A673 (cell line): ENCODE data around the gene ANKRD1. TPM values are rescaled to one million over a fixed set of nuclear protein-coding genes. Genes with fewer than 3 reads are reported as not detected.
"Not testable (repeated sequence)": the region's sequence is repeated elsewhere in the genome, so short reads cannot be mapped to it uniquely, and the experiment has no call there.

Experiments used
- BruUV-seq: library from RNA; stranded (reverse); fragments of 400-500 nt; replicated peaks from 2 replicates; lab custom pipeline; 2021; lab: Mats Ljungman, UMichigan
- CTCF ChIA-PET: fragments of 300-600 bp; sonication (Branson Sonifier 250); formaldehyde crosslinking; loops from one replicate; lab custom pipeline; 2022; ENCODE audit warnings: antibody characterized with exemption; lab: Charles Lee
- POLR2A ChIA-PET: fragments of 300-600 bp; sonication (Branson Sonifier 250); formaldehyde crosslinking; loops from one replicate; lab custom pipeline; 2022; ENCODE audit warnings: antibody characterized with exemption; ENCODE audit not compliant: low non-redundant PET; lab: Charles Lee
- DNase-seq: peaks from one replicate; pipeline ENCODE4 v3.0.0-alpha.2; 2015; ENCODE audit warnings: low spot score
- H3K27ac ChIP-seq: fragments of 200-600 bp; sonication (generic); 2 replicates; pipeline ENCODE4 v1.5.1; 2016; ENCODE audit warnings: mixed run types, low read depth, mild to moderate bottlenecking, mixed read lengths, antibody characterized with exemption, low read length; ENCODE audit not compliant: poor library complexity, severe bottlenecking
- H3K27me3 ChIP-seq: fragments of 200-600 bp; sonication (generic); replicated peaks from 2 replicates; pipeline ENCODE4 v1.6.1; 2017; ENCODE audit warnings: mixed run types, low read depth, mild to moderate bottlenecking, mixed read lengths, antibody characterized with exemption, low read length; ENCODE audit not compliant: insufficient read depth, poor library complexity
- H3K36me3 ChIP-seq: fragments of 200-600 bp; sonication (generic); 2 replicates; pipeline ENCODE4 v1.6.1; 2016; ENCODE audit warnings: mixed run types, mild to moderate bottlenecking, mixed read lengths, antibody characterized with exemption, low read length; ENCODE audit not compliant: insufficient read depth, poor library complexity, severe bottlenecking
- H3K4me1 ChIP-seq: fragments of 200-600 bp; sonication (generic); 2 replicates; pipeline ENCODE4 v1.6.1; 2017; ENCODE audit warnings: mixed run types, mild to moderate bottlenecking, mixed read lengths, antibody characterized with exemption, low read length; ENCODE audit not compliant: insufficient read depth, poor library complexity, severe bottlenecking
- H3K4me3 ChIP-seq: fragments of 200-600 bp; sonication (generic); 2 replicates; pipeline ENCODE4 v1.5.1; 2016; ENCODE audit warnings: low read depth, mixed run types, mild to moderate bottlenecking, mixed read lengths, low read length; ENCODE audit not compliant: poor library complexity, severe bottlenecking
- H3K9me3 ChIP-seq: fragments of 200-600 bp; sonication (generic); 2 replicates; pipeline ENCODE4 v1.6.1; 2016; ENCODE audit warnings: mixed run types, low read depth, mild to moderate bottlenecking, mixed read lengths, antibody characterized with exemption, low read length; ENCODE audit not compliant: poor library complexity, severe bottlenecking
- CTCF ChIP-seq: fragments of 300-800, 200-600 bp; sonication (generic); conservative IDR thresholded peaks from 2 replicates; pipeline ENCODE4 v1.5.1; 2017; ENCODE audit warnings: low read depth, mild to moderate bottlenecking, antibody characterized with exemption, low read length, moderate library complexity, mixed read lengths
- EZH2 ChIP-seq: fragments of 200-600 bp; sonication (generic); IDR thresholded peaks from 2 replicates; pipeline ENCODE4 v1.6.1; 2017; ENCODE audit warnings: borderline replicate concordance, low read depth, mild to moderate bottlenecking, mixed read lengths, antibody characterized with exemption, low read length; ENCODE audit not compliant: poor library complexity, severe bottlenecking
- intact Hi-C: fragments of 100-400 bp; cut with micrococcal nuclease; formaldehyde crosslinking; loops from one replicate; pipeline ENCODE4 v1.10.0; 2022; ENCODE audit not compliant: unreplicated experiment
- total RNA-seq: library from RNA; stranded (reverse); gene quantifications from 2 replicates; pipeline ENCODE4 v1.2.3, GENCODE V29; 2021

Gene ANKRD1
- total RNA-seq, 1 experiment from 2014 or later = not detected

- Histone ChIP-seq H3K4me1 (no peaks in the 10 kb centered on the region), H3K27me3 (no peaks in the 10 kb centered on the region), H3K4me3 (no peak overlapping the region), H3K36me3 (peaks cover 47% of the 10 kb centered on the region), H3K27ac (no peak overlapping the region), H3K9me3 (no peaks in the 10 kb centered on the region)
- BruUV-seq = no TSS peak
- DNase-seq = no peak
- TF ChIP-seq EZH2 (no peak), CTCF (no peak)
- ChIA-PET POLR2A (no interaction called here), CTCF (no interaction called here)
- intact Hi-C loops = no loop called here
These were observed 35.7 kb downstream of the ANKRD1 start for GRCh38 chr10:90885176-90885575.

DNA sequence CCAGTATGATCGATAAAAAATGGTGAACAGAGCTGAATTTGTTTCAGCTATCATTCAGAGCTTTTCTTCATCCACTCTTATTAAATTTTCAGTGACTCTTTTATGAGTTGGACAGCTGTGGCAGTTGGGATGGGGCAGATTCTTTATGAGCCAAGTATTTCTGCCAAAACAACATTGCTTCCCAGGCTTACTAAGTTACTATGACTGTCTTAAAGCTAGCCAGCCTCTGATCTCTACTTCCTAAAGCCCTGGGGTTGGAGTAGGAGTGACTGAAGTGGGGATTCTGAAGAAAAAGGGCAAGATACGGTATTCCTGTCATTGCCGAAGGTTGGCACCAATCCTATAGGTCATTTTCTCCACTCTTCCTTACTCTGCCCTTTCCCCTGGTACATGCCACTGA is 36.5 kb downstream of the ANKRD1 start:
- DNase-seq = no peak
- intact Hi-C loops = no loop called here
- H3K9me3 ChIP-seq = no peaks in the 10 kb centered on the region
- TF ChIP-seq EZH2 = no peak
- no peak for TF ChIP-seq CTCF
- no peaks in the 10 kb centered on the region for H3K4me1 ChIP-seq
- ChIA-PET CTCF (no interaction called here), POLR2A (no interaction called here)
- no TSS peak for BruUV-seq
- no peak overlapping the region for H3K27ac ChIP-seq
- H3K27me3 ChIP-seq = no peaks in the 10 kb centered on the region
- no peak overlapping the region for H3K4me3 ChIP-seq
- peaks cover 46% of the 10 kb centered on the region for H3K36me3 ChIP-seq

DNA sequence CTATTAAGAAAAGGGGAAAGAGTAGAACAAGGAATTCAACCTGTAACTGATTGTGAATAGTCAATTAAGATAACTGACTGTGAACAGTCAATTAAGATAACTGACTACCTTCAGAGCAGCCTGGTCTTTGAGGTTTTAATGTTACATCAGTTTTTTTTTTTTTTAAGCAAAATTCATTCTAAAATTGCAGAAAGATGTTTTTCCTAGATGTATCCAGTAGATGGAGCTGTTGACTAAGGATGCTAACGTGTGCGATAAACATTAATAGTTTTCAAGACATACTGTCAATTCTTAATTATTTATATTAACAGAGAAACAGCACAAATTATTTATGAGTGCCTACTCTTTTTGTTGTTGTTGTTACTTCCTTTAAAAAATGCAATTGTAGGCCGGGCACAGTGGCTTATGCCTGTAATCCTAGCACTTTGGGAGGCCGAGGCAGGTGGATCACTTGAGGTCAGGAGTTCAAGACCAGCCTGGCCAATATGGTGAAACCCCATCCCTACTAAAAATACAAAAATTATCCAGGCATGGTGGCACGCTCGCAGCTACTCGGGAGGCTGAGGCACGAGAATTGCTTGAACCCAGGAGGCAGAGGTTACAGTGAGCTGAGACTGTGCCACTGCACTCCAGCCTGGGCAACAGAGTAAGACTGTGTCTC is 40.7 kb downstream of the ANKRD1 start:
- H3K27me3 ChIP-seq, H3K27ac ChIP-seq, intact Hi-C loops, BruUV-seq, POLR2A ChIA-PET, H3K9me3 ChIP-seq, H3K4me1 ChIP-seq, H3K4me3 ChIP-seq: not testable (repeated sequence)
- CTCF ChIA-PET = interaction anchor here (0.5 to 0.7 kb wide), 3 partner anchors 17 to 754 kb away, joined by 3 to 5 read pairs (median 4); no protein-coding TSS in a partner anchor
- DNase-seq = peak; percentile 53
- TF ChIP-seq CTCF = peak; percentile 69
- H3K36me3 ChIP-seq = peaks cover 41% of the 10 kb centered on the region
